Natural killer cell treated with Interleukin-12 subunit alpha and Interleukin-12 subunit beta and Interleukin-15 and Interleukin-18, amount 100 ng/mL, for 72 hours (primary cell): ENCODE data around the gene MARCHF10. TPM values are rescaled to one million over a fixed set of nuclear protein-coding genes. Genes with fewer than 3 reads are reported as not detected.

Experiments used
- ATAC-seq, 2 donors: fragments of 150-1000 bp; cut with Tn5 transposase in 1 of 2; sonication (Bioruptor Pico), chemical (Tn5 transposase) in 1 of 2; 2 replicates each; pipeline ENCODE4 v1.10.0; 2021
- DNase-seq: peaks from one replicate; pipeline ENCODE4 v3.0.0; 2022; ENCODE audit warnings: low spot score
- H3K27ac Mint-ChIP-seq, 2 donors: 1 replicate in 1 of 2; 2 replicates in 1 of 2; pipeline ENCODE4 v1.8.0; 2022; ENCODE audit warnings: mixed read lengths in 2 of 2, mild to moderate bottlenecking in 1 of 2, moderate library complexity in 1 of 2
- H3K27me3 Mint-ChIP-seq, 2 donors: 1 replicate in 1 of 2; 2 replicates in 1 of 2; pipeline ENCODE4 v1.8.0; 2022; ENCODE audit warnings: mixed read lengths in 2 of 2
- H3K36me3 Mint-ChIP-seq: one replicate; pipeline ENCODE4 v1.8.0; 2022; ENCODE audit warnings: mixed read lengths
- H3K4me1 Mint-ChIP-seq, 2 donors: 1 replicate in 1 of 2; 2 replicates in 1 of 2; pipeline ENCODE4 v1.8.0; 2022; ENCODE audit warnings: low read depth in 2 of 2, mixed read lengths in 2 of 2, mild to moderate bottlenecking in 1 of 2
- H3K4me3 Mint-ChIP-seq: one replicate; pipeline ENCODE4 v1.8.0; 2022; ENCODE audit warnings: mixed read lengths
- H3K9me3 Mint-ChIP-seq: 2 replicates; pipeline ENCODE4 v1.8.0; 2022; ENCODE audit warnings: mixed read lengths
- total RNA-seq, 2 donors: library from RNA; stranded (reverse); gene quantifications; one replicate each; pipeline ENCODE4 v1.2.3, GENCODE V29; 2022

MARCHF10 gene
- total RNA-seq, 2 donors from 2014 or later: not detected

DNA sequence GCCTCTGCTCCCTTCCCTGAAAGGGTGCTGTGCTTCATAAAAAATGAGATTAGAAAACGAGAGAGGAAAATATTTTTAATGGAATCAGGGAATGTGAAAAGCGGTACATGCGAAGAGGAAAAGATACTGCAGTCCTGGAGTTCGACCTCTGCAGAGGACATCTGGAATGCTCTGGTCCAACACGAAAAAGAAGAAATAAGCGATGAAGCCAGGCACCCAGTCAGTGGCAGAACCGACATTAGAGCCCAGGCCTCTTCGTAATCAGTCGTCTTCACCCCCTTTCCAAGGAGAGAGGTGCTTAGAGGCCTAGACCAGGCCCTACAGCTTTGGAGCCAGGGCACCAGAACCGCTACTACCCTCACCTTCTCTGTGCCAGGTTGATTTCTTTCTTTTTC, 459 bp upstream of the MARCHF10 start:
- no peak for ATAC-seq
- Mint-ChIP-seq H3K4me3 (no peak overlapping the region), H3K27ac (no peak overlapping the region), H3K9me3 (no peaks in the 10 kb centered on the region), H3K27me3 (peaks cover 30 to 44% of the 10 kb centered on the region in 2 donors), H3K36me3 (no peaks in the 10 kb centered on the region), H3K4me1 (no peaks in the 10 kb centered on the region)
- no peak for DNase-seq

DNA sequence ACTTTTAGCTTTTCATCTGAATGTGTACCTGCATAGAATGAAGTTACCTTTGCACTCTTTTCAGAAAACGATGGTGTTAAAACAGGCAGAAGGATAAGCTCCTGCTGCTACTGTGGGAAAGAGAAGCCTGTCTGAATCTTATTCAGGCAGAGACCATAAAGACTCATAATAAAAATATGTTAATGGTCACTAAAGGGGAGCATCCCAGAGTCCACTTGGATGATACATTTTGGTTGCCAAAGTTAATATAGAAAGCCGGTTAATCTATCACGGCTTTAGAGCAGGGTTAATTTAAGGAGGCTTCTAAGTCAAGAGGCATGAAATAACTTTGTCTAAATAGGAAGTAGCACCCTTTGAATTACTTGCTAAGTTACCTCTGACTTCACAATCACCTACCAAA, 2.9 kb downstream of the MARCHF10 start:
- Mint-ChIP-seq H3K9me3 (no peaks in the 10 kb centered on the region), H3K4me1 (no peaks in the 10 kb centered on the region), H3K27ac (no peak overlapping the region), H3K36me3 (no peaks in the 10 kb centered on the region), H3K4me3 (no peak overlapping the region), H3K27me3 (peaks cover 34 to 58% of the 10 kb centered on the region in 2 donors)
- DNase-seq (no peak), ATAC-seq (no peak)

DNA sequence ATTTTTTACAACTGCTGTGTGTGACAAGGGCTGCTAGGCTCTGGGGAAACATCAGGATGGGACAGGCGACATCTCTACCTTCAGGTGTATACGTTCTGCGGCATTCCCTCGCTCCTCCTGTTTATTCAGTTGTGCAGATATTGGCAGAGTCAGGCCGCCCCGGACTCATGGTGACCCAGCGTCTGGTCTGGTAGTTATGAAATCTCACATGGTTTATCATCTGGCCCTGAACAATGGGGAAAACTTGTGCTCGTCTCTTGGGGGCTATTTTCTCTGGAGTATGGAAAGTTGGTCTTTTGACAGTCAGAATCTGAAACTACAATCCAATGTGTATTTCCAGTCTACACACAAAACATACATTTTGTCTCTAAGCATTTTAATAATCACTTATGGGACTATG, 3.3 kb downstream of the MARCHF10 start:
- ATAC-seq (no peak), DNase-seq (no peak)
- Mint-ChIP-seq H3K36me3 (no peaks in the 10 kb centered on the region), H3K27me3 (peaks cover 33 to 56% of the 10 kb centered on the region in 2 donors), H3K27ac (no peak overlapping the region), H3K4me1 (no peaks in the 10 kb centered on the region), H3K4me3 (no peak overlapping the region), H3K9me3 (no peaks in the 10 kb centered on the region)

- Mint-ChIP-seq H3K36me3 (no peaks in the 10 kb centered on the region), H3K27me3 (peaks cover 27 to 54% of the 10 kb centered on the region in 2 donors)
These were observed 4.1 kb downstream of the MARCHF10 start for GRCh38 chr17:62804025-62804424.

DNA sequence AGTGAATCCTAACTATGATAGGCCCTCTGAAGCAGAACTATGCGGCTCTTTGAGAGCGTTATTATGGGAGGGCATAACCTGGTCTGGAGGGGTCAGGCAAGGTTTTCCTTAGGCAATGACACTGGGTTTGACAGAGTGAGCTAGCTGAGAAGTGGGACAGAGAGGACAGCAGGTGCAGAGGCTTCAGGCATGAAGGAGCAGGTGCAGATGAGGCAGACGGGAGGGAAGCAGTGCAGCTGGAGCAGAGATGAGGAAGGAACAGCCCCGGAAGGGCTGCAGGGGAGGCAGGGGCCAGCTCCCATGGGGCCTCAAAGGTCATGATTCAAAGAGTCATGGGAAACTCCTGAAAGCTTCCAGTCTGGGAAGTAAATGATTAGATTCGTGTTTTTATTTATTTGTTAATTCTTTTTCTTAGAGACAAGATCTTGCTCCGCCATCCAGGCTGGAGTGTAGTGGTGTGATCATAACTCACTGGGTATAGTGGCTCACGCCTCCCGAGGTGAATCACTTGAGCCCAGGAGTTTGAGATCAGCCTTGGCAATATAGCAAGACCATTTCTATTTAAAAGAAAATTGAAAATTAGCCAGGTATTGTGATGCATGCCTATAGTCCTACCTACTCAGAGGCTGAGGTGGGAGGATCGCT, 5.4 kb downstream of the MARCHF10 start:
- Mint-ChIP-seq H3K27me3 (peaks cover 28 to 67% of the 10 kb centered on the region in 2 donors), H3K36me3 (no peaks in the 10 kb centered on the region), H3K4me3 (no peak overlapping the region), H3K27ac (no peak overlapping the region), H3K9me3 (no peaks in the 10 kb centered on the region), H3K4me1 (no peaks in the 10 kb centered on the region)
- ATAC-seq: no peak
- no peak for DNase-seq

More at GRCh38 chr17:62804025-62804424, 4.1 kb downstream of the MARCHF10 start:
- no peaks in the 10 kb centered on the region for H3K9me3 Mint-ChIP-seq
- no peak overlapping the region for H3K4me3 Mint-ChIP-seq
- no peaks in the 10 kb centered on the region for H3K4me1 Mint-ChIP-seq
- no peak overlapping the region for H3K27ac Mint-ChIP-seq
- ATAC-seq (no peak), DNase-seq (no peak)

GRCh38 chr17:62801553-62802114, 6.5 kb downstream of the MARCHF10 start:
- no peak overlapping the region for H3K27ac Mint-ChIP-seq
- H3K4me1 Mint-ChIP-seq: no peaks in the 10 kb centered on the region
- H3K4me3 Mint-ChIP-seq: no peak overlapping the region
- peaks cover 24 to 61% of the 10 kb centered on the region in 2 donors for H3K27me3 Mint-ChIP-seq
- DNase-seq: no peak
- no peak for ATAC-seq
- H3K9me3 Mint-ChIP-seq: no peaks in the 10 kb centered on the region
- no peaks in the 10 kb centered on the region for H3K36me3 Mint-ChIP-seq

- no peak for ATAC-seq
- Mint-ChIP-seq H3K27me3 (peaks cover 19 to 52% of the 10 kb centered on the region in 2 donors), H3K27ac (no peak overlapping the region), H3K9me3 (no peaks in the 10 kb centered on the region), H3K36me3 (no peaks in the 10 kb centered on the region), H3K4me3 (no peak overlapping the region), H3K4me1 (no peaks in the 10 kb centered on the region)
- DNase-seq: no peak
These were observed 7.5 kb downstream of the MARCHF10 start for GRCh38 chr17:62800585-62800984.

DNA sequence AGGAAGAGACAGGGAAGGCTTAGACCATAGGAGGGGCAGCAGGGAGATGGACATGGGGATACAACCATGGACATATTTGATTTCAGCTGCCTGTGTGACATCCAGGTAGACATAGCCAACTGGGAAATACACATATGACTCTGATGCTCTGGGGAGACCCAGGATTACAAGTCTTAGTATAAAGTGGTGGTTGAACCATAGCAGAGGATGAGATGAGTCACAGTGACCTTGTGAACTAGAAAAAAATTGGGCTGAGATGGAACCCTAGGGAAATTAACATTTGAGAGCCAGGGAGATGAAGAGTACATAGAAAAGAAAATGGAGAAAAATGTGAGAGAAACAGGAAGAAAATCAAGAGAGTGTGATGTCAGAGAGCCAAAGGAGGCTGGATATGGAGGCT, 10.2 kb downstream of the MARCHF10 start:
- peaks cover 10% of the 10 kb centered on the region for H3K36me3 Mint-ChIP-seq
- peaks cover 7% of the 10 kb centered on the region for H3K9me3 Mint-ChIP-seq
- peaks cover 12 to 31% of the 10 kb centered on the region in 2 donors for H3K27me3 Mint-ChIP-seq
- H3K27ac Mint-ChIP-seq: no peak overlapping the region
- H3K4me1 Mint-ChIP-seq: peaks cover 12 to 15% of the 10 kb centered on the region in 2 donors
- DNase-seq (no peak), ATAC-seq (no peak)
- no peak overlapping the region for H3K4me3 Mint-ChIP-seq

GRCh38 chr17:62796291-62796690, 11.8 kb downstream of the MARCHF10 start:
- Mint-ChIP-seq H3K27me3 (peaks cover 11 to 23% of the 10 kb centered on the region in 2 donors), H3K4me1 (peaks cover 12 to 15% of the 10 kb centered on the region in 2 donors), H3K36me3 (peaks cover 10% of the 10 kb centered on the region), H3K4me3 (no peak overlapping the region), H3K27ac (no peak overlapping the region), H3K9me3 (peaks cover 7% of the 10 kb centered on the region)
- ATAC-seq (no peak), DNase-seq (no peak)

GRCh38 chr17:62794666-62794971, 13.5 kb downstream of the MARCHF10 start:
- Mint-ChIP-seq H3K4me1 (peaks cover 12 to 15% of the 10 kb centered on the region in 2 donors), H3K36me3 (peaks cover 10% of the 10 kb centered on the region), H3K27ac (peak overlapping the region in 1 of 2 donors; percentile 38), H3K27me3 (peaks cover 14 to 28% of the 10 kb centered on the region in 2 donors), H3K9me3 (peaks cover 7% of the 10 kb centered on the region), H3K4me3 (peak overlapping the region; percentile 48)
- ATAC-seq (no peak), DNase-seq (no peak)

DNA sequence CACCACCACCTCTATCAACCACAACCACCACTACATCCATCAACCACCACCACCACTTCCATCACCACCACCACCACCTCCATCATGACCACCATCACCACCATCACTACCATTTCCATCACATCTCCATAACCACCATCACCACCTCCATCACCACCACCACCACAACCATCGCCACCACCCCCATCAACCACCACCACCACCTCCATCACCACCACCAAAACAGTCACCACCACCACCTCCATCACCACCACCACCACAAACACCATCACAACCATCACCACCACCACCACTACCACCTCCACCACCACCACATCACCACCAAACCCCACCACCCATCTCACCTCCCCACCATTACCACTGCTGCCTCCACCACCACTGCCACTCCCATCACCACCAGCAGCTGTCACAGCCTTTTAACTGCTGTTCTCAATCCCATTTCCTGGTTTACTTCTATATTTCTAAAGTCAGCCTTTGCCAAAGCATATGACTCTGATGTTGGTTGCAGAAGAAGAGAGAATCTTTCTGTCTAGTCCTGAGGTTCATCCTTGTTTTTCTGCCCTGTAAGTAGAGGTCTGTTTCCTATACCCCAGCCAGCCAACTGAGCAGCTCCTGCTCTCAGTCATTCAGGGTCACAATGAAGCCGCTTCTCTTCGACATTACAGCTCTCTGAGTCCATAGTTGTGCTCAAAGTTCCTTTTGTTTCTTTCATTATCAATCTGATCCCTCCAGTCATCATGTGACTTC, 14.0 kb downstream of the MARCHF10 start:
- ATAC-seq (peak in 1 of 2 donors; percentile 31), DNase-seq (no peak)
- peak overlapping the region in 1 of 2 donors; percentile 38 for H3K27ac Mint-ChIP-seq
- peaks cover 7% of the 10 kb centered on the region for H3K9me3 Mint-ChIP-seq
- peak overlapping the region; percentile 48 for H3K4me3 Mint-ChIP-seq
- H3K27me3 Mint-ChIP-seq: peaks cover 15 to 24% of the 10 kb centered on the region in 2 donors
- peaks cover 12 to 15% of the 10 kb centered on the region in 2 donors for H3K4me1 Mint-ChIP-seq
- H3K36me3 Mint-ChIP-seq: peaks cover 10% of the 10 kb centered on the region

DNA sequence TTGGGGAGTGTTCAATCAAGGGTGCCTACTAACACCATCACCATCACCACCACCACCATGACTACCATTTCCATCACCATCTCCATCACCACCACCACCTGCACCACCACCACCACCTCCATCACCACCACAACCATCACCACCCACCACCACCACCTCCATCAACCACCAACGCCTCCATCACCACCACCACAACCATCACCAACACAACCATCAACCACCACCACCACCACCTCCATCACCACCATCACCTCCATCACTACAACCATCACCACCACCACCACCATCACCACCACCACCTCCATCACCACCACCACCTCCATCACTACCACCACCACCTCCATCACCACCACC, 15.7 kb downstream of the MARCHF10 start:
- H3K4me1 Mint-ChIP-seq: peaks cover 12 to 15% of the 10 kb centered on the region in 2 donors
- H3K27ac Mint-ChIP-seq: no peak overlapping the region
- no peak overlapping the region for H3K4me3 Mint-ChIP-seq
- ATAC-seq (no peak), DNase-seq (no peak)
- H3K9me3 Mint-ChIP-seq: peaks cover 7% of the 10 kb centered on the region
- peaks cover 7 to 11% of the 10 kb centered on the region in 2 donors for H3K27me3 Mint-ChIP-seq
- H3K36me3 Mint-ChIP-seq: peaks cover 10% of the 10 kb centered on the region

- peaks cover 5 to 10% of the 10 kb centered on the region in 2 donors for H3K27me3 Mint-ChIP-seq
- DNase-seq (no peak), ATAC-seq (no peak)
- H3K9me3 Mint-ChIP-seq: peaks cover 7% of the 10 kb centered on the region
- H3K27ac Mint-ChIP-seq: no peak overlapping the region
- H3K4me3 Mint-ChIP-seq: no peak overlapping the region
- H3K4me1 Mint-ChIP-seq: peaks cover 12 to 15% of the 10 kb centered on the region in 2 donors
- H3K36me3 Mint-ChIP-seq: peaks cover 10% of the 10 kb centered on the region
These were observed 16.2 kb downstream of the MARCHF10 start for GRCh38 chr17:62791767-62792446.
